ENCODE measurements around the gene CLSTN2. TPM values are rescaled to one million over a fixed set of nuclear protein-coding genes. Genes with fewer than 3 reads are reported as not detected.

The CLSTN2 gene
- 10 to 100 TPM; 22.2 to 28.0 TPM for total RNA-seq
- long read RNA-seq, donor 1, partial matches to known transcripts, result 0 of 17 reads
- long read RNA-seq, donor 1, other reads (novel, unspliced or antisense), result 17 of 17 reads
- long read RNA-seq, donor 2, partial matches to known transcripts, result 4 of 10 reads
- long read RNA-seq, donor 2, other reads (novel, unspliced or antisense), result 6 of 10 reads

DNA sequence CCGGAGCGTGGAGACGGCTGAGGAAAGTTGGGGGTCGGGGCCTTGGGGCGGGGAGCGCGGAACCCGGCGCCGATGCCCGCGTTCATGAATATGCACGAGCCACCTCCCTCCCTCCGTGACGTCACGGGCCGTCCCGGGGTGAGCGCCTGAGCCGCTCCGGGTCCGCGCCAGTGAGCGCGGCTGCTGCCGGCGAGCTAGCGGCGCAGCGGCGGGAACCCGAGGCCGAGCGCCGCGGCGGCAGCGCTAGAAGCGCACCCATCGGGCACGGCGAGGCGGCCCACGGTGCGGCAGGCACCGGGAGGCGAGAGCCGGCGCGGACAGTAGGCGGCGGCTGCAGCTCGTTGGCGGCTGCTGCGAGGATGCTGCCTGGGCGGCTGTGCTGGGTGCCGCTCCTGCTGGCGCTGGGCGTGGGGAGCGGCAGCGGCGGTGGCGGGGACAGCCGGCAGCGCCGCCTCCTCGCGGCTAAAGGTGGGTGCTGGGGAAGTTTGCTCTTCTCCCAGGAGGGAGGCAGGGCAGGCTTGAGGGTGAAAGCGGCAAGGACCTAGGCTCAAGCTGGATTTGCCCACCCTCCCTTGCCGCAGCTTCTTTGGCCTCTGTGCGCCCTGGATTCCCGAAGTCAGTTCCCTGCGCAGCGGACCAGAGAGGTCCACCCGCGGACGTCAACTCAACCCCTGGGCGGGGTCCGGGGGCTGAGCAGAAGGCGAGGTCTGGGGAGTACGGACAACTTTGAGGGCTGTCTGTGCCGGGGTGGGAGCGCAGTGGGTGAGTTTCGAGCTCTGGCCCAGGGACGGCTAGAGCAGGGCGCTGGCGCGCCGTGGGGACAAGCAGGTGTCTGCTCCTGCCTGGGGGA lies at the start of gene CLSTN2:
TSS of gene CLSTN2 (plus strand) at position 170 of the 850 bp plus-strand sequence.
- intact Hi-C loops (cut with DNase I), result loop anchor here in 1 of 2 donors (10.0 kb wide), 1 partner anchor 800 kb away; no protein-coding TSS in a partner anchor
- DNase-seq (ENCODE audit: low spot score), result peak; percentile 91

GRCh38 chr3:139887431-139887830 lies 47.6 kb upstream of the CLSTN2 start:
- intact Hi-C loops (cut with DNase I), result no loop called here
- DNase-seq (ENCODE audit: low spot score), result no peak

- intact Hi-C loops (cut with DNase I), result no loop called here
- no peak for DNase-seq (ENCODE audit: low spot score)
Observed at GRCh38 chr3:139888561-139889140, 46.3 kb upstream of the CLSTN2 start.

DNA sequence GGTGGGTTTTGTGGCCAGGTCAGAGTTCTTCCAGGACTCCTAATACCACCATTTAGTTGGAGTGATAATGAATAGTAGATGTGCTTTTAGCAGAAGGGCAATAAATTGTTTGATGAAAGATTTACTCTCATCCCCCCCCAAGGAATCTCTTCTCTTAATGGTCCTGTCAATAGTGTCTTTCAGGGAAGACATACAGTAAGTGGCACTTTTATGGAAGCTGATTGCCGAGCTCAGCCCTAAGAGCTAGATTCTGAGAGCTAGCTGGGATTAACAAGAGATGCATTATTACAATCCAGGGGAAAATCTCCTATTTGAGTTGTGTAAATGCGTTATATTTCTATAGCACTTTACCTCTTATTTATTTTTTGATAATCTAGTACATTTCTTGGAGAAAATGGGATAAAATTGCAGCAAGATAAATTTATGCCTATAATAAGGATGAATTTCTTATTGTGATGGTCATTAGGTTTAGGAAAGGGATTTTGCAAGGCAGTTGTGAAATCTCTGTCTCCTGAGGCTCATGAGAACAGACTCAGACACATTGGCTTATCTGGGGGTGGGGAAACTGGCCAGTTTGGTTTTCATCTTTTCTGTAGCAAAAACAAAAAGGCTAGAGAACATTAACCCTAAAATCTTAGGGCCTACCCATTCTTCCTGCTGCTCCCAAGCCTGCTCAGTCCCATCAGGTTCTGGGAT lies 41.6 kb upstream of the CLSTN2 start:
- intact Hi-C loops (cut with DNase I), result no loop called here
- no peak for DNase-seq (ENCODE audit: low spot score)

- intact Hi-C loops (cut with DNase I), result no loop called here
- DNase-seq (ENCODE audit: low spot score), result no peak
Observed at GRCh38 chr3:139893963-139894642, 40.9 kb upstream of the CLSTN2 start.

GRCh38 chr3:139894643-139894989 lies 40.4 kb upstream of the CLSTN2 start:
- intact Hi-C loops (cut with DNase I), result no loop called here
- no peak for DNase-seq (ENCODE audit: low spot score)

GRCh38 chr3:139897759-139898158 lies 37.2 kb upstream of the CLSTN2 start:
- intact Hi-C loops (cut with DNase I), result no loop called here
- no peak for DNase-seq (ENCODE audit: low spot score)

GRCh38 chr3:139906418-139906817 lies 28.6 kb upstream of the CLSTN2 start:
- no peak for DNase-seq (ENCODE audit: low spot score)
- intact Hi-C loops (cut with DNase I), result no loop called here

GRCh38 chr3:139909811-139910210 lies 25.2 kb upstream of the CLSTN2 start:
- no peak for DNase-seq (ENCODE audit: low spot score)
- intact Hi-C loops (cut with DNase I), result no loop called here

DNA sequence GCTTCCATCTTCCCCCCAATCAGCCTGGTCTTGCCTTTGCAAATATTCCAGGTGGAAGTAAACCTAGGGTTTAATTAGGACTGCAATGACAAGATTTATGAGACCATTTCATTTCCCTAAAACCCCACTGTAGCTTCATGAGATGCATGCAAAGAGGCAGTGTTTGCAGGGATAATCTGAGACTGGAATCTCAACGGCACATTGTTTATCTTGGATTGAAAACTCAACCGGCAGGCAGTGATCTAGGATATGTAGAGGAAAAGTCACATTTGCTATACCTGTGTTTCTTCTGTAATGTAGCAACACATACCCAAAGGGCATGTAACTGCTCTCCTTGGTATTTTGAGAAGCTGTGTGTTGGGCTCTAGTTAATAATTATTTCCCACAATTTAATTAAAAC lies 18.7 kb upstream of the CLSTN2 start:
- no peak for DNase-seq (ENCODE audit: low spot score)
- intact Hi-C loops (cut with DNase I), result no loop called here

DNA sequence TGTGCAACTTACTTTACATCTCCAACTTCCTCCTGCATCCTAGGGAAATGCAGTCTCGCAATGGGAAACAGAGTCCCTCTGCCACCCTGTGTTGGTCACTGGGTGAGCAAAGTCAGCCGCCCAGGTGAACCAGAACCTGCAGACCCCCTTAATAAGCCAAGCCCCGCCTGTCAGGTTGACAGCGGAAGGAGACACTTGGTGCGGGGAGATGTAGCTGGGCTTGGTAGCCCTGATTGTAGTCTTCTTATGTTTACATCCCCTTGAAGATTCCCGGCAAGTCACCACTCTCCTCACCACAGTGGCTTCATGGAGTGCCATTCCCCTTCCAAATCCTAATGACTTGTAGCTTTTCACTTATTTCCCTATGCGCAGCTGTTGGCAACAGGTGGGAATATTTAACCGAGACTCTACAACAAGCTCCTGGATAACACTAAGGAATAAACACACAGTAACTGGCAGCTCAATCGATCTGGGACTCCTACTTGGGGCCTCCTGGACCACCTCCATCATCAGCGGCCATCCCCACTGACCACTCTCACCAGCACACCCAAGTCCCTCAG lies 17.7 kb upstream of the CLSTN2 start:
- DNase-seq (ENCODE audit: low spot score), result peak; percentile 65
- intact Hi-C loops (cut with DNase I), result no loop called here

GRCh38 chr3:139928708-139929505 lies 6.1 kb upstream of the CLSTN2 start:
- no peak for DNase-seq (ENCODE audit: low spot score)
- intact Hi-C loops (cut with DNase I), result no loop called here

DNA sequence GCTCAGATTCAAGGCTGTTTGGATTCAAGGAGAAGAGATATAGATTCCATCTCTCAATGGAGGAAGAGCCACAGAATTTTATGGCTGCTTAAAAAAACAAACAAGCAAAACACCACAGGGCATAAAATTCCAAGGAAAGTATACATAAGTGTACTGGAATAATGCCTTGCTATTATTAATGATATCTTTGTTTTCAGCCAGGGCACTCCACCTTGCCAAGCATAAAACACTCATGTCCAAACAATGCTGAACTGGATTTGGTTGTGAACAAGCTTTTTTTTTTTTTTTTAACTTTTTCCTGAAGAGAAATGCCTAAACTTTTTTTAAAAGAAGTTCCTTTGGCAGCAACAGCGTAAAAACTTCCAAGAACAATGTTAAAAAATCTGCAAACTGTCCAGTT lies 4.8 kb upstream of the CLSTN2 start:
- no peak for DNase-seq (ENCODE audit: low spot score)
- intact Hi-C loops (cut with DNase I), result loop anchor here in 1 of 2 donors (10.0 kb wide), 1 partner anchor 805 kb away; no protein-coding TSS in a partner anchor

- intact Hi-C loops (cut with DNase I), result loop anchor here in 1 of 2 donors (10.0 kb wide), 1 partner anchor 801 kb away; no protein-coding TSS in a partner anchor
- no peak for DNase-seq (ENCODE audit: low spot score)
Observed at GRCh38 chr3:139933766-139934165, 1.2 kb upstream of the CLSTN2 start.

GRCh38 chr3:139934613-139935015 lies 371 bp upstream of the CLSTN2 start:
- intact Hi-C loops (cut with DNase I), result loop anchor here in 1 of 2 donors (10.0 kb wide), 1 partner anchor 800 kb away; no protein-coding TSS in a partner anchor
- peak; percentile 91 for DNase-seq (ENCODE audit: low spot score)

- intact Hi-C loops (cut with DNase I), result loop anchor here in 1 of 2 donors (10.0 kb wide), 1 partner anchor 799 kb away; no protein-coding TSS in a partner anchor
- DNase-seq (ENCODE audit: low spot score), result no peak
Observed at GRCh38 chr3:139935866-139936817, 1.2 kb downstream of the CLSTN2 start.

Data from posterior vena cava (tissue), 2 donors.